HEK293 (cell line): ENCODE data around the gene MED29.

Experiments
- CTCF ChIA-PET: fragments of 350-600 bp; formaldehyde crosslinking; extraction: SDS; loops from one replicate; lab custom pipeline; 2021; ENCODE audit warnings: antibody characterized with exemption; lab: Yijun Ruan, JAX
- POLR2A ChIA-PET: fragments of 300-600 bp; formaldehyde crosslinking; extraction: SDS; loops from one replicate; lab custom pipeline; 2020; ENCODE audit warnings: antibody characterized with exemption, inconsistent platforms; lab: Yijun Ruan, JAX
- H3K27ac ChIP-seq: fragments of 200-500 bp; sonication (Bioruptor generic); 2 replicates; pipeline ENCODE4 v1.5.1; 2014; ENCODE audit warnings: low read depth, low read length, control low read depth, inconsistent platforms; ENCODE audit errors: extremely low read depth
- H3K36me3 ChIP-seq, 2 experiments: fragments of 200-500 bp in 1 of 2; sonication (Bioruptor generic) in 1 of 2; 1 replicate in 1 of 2; 2 replicates in 1 of 2; pipeline ENCODE4 v1.5.1; 2014 to 2017; ENCODE audit warnings: inconsistent platforms in 2 of 2, low read length in 2 of 2; ENCODE audit not compliant: control insufficient read depth in 2 of 2, insufficient read depth in 1 of 2
- H3K4me1 ChIP-seq: fragments of 200-500 bp; sonication (Bioruptor generic); 2 replicates; pipeline ENCODE4 v1.5.1; 2014; ENCODE audit warnings: mild to moderate bottlenecking, low read length, inconsistent platforms; ENCODE audit not compliant: control insufficient read depth, insufficient read depth
- H3K4me3 ChIP-seq: 2 replicates; pipeline ENCODE4 v1.5.1; 2011; ENCODE audit warnings: low read depth, mild to moderate bottlenecking, control low read depth, low read length, moderate library complexity
- H3K9me3 ChIP-seq: fragments of 200-500 bp; sonication (Bioruptor generic); 2 replicates; pipeline ENCODE4 v1.5.1; 2014; ENCODE audit warnings: low read depth, low read length, inconsistent platforms; ENCODE audit not compliant: control insufficient read depth, insufficient read depth
- BCL11A ChIP-seq: fragments of 450-650 bp; formaldehyde crosslinking; IDR thresholded peaks from 2 replicates; pipeline ENCODE4 v1.5.1; 2016; ENCODE audit warnings: low read depth, missing biosample characterization, missing genetic modification characterization
- GLIS2 ChIP-seq: fragments of 450-650 bp; formaldehyde crosslinking; IDR thresholded peaks from 2 replicates; pipeline ENCODE4 v1.5.1; 2016; ENCODE audit warnings: missing biosample characterization, missing genetic modification characterization
- HOXC10 ChIP-seq: sonication (generic); formaldehyde crosslinking; IDR thresholded peaks from 2 replicates; pipeline ENCODE4 v1.8.1; 2023; ENCODE audit warnings: mild to moderate bottlenecking, missing genetic modification reagents
- IKZF3 ChIP-seq: fragments of 450-650 bp; IDR thresholded peaks from 2 replicates; pipeline ENCODE4 v1.5.0; 2018; ENCODE audit warnings: missing biosample characterization, mild to moderate bottlenecking, missing genetic modification characterization, moderate library complexity
- MZF1 ChIP-seq: fragments of 450-650 bp; formaldehyde crosslinking; IDR thresholded peaks from 2 replicates; pipeline ENCODE4 v1.5.1; 2017; ENCODE audit warnings: missing biosample characterization, missing genetic modification characterization, borderline replicate concordance
- OSR2 ChIP-seq: fragments of 450-650 bp; formaldehyde crosslinking; IDR thresholded peaks from 2 replicates; pipeline ENCODE4 v1.5.1; 2016; ENCODE audit warnings: missing biosample characterization, missing genetic modification characterization
- SP2 ChIP-seq: fragments of 450-650 bp; formaldehyde crosslinking; IDR thresholded peaks from 2 replicates; pipeline ENCODE4 v1.5.1; 2016; ENCODE audit warnings: missing biosample characterization, missing genetic modification characterization
- TCF7L2 ChIP-seq: IDR thresholded peaks from 2 replicates; pipeline ENCODE4 v1.6.1; 2011; ENCODE audit warnings: low read depth, mild to moderate bottlenecking, inconsistent platforms, low read length, moderate library complexity, borderline replicate concordance
- YY1 ChIP-seq: fragments of 450-650 bp; formaldehyde crosslinking; IDR thresholded peaks from 2 replicates; pipeline ENCODE4 v1.5.1; 2018; ENCODE audit warnings: missing biosample characterization, missing genetic modification characterization
- ZEB2 ChIP-seq: fragments of 450-650 bp; formaldehyde crosslinking; IDR thresholded peaks from 2 replicates; pipeline ENCODE4 v1.5.1; 2016; ENCODE audit warnings: missing biosample characterization, missing genetic modification characterization
- ZFHX2 ChIP-seq: fragments of 450-650 bp; formaldehyde crosslinking; conservative IDR thresholded peaks from 2 replicates; pipeline ENCODE4 v1.5.1; 2016; ENCODE audit warnings: missing biosample characterization, missing genetic modification characterization
- ZFP69B ChIP-seq: fragments of 450-650 bp; formaldehyde crosslinking; IDR thresholded peaks from 2 replicates; pipeline ENCODE4 v1.5.1; 2016; ENCODE audit warnings: missing biosample characterization, missing genetic modification characterization
- ZNF138 ChIP-seq: fragments of 450-650 bp; formaldehyde crosslinking; IDR thresholded peaks from 2 replicates; pipeline ENCODE4 v1.5.1; 2016; ENCODE audit warnings: missing biosample characterization, missing genetic modification characterization, borderline replicate concordance
- ZNF184 ChIP-seq: fragments of 450-650 bp; IDR thresholded peaks from 2 replicates; pipeline ENCODE4 v1.5.1; 2018; ENCODE audit warnings: missing biosample characterization, mild to moderate bottlenecking, missing genetic modification characterization
- ZNF202 ChIP-seq: fragments of 450-650 bp; formaldehyde crosslinking; IDR thresholded peaks from 2 replicates; pipeline ENCODE4 v1.5.1; 2016; ENCODE audit warnings: missing biosample characterization, missing genetic modification characterization, borderline replicate concordance
- ZNF24 ChIP-seq: fragments of 450-650 bp; formaldehyde crosslinking; IDR thresholded peaks from 2 replicates; pipeline ENCODE4 v1.5.1; 2016; ENCODE audit warnings: missing biosample characterization, missing genetic modification characterization
- ZNF354C ChIP-seq: fragments of 450-650 bp; formaldehyde crosslinking; IDR thresholded peaks from 2 replicates; pipeline ENCODE4 v1.5.1; 2016; ENCODE audit warnings: missing biosample characterization, missing genetic modification characterization, low read depth, borderline replicate concordance
- ZNF404 ChIP-seq: fragments of 450-650 bp; formaldehyde crosslinking; IDR thresholded peaks from 2 replicates; pipeline ENCODE4 v1.5.1; 2017; ENCODE audit warnings: missing biosample characterization, missing genetic modification characterization
- ZNF416 ChIP-seq: fragments of 450-650 bp; formaldehyde crosslinking; IDR thresholded peaks from 2 replicates; pipeline ENCODE4 v1.5.1; 2016; ENCODE audit warnings: missing biosample characterization, missing genetic modification characterization
- ZNF48 ChIP-seq: fragments of 450-650 bp; formaldehyde crosslinking; IDR thresholded peaks from 2 replicates; pipeline ENCODE4 v1.5.1; 2016; ENCODE audit warnings: missing biosample characterization, missing genetic modification characterization
- ZNF501 ChIP-seq: fragments of 450-650 bp; formaldehyde crosslinking; IDR thresholded peaks from 2 replicates; pipeline ENCODE4 v1.5.1; 2016; ENCODE audit warnings: missing biosample characterization, missing genetic modification characterization
- ZNF555 ChIP-seq: fragments of 450-650 bp; formaldehyde crosslinking; conservative IDR thresholded peaks from 2 replicates; pipeline ENCODE4 v1.5.1; 2017; ENCODE audit warnings: missing biosample characterization, mild to moderate bottlenecking, missing genetic modification characterization, inconsistent platforms
- ZNF600 ChIP-seq: fragments of 450-650 bp; formaldehyde crosslinking; IDR thresholded peaks from 2 replicates; pipeline ENCODE4 v1.5.1; 2016; ENCODE audit warnings: missing biosample characterization, missing genetic modification characterization
- ZNF624 ChIP-seq: fragments of 450-650 bp; formaldehyde crosslinking; IDR thresholded peaks from 2 replicates; pipeline ENCODE4 v1.5.1; 2017; ENCODE audit warnings: missing biosample characterization, missing genetic modification characterization
- ZNF776 ChIP-seq: fragments of 450-650 bp; formaldehyde crosslinking; IDR thresholded peaks from 2 replicates; pipeline ENCODE4 v1.5.0; 2017; ENCODE audit warnings: missing biosample characterization, missing genetic modification characterization, borderline replicate concordance
- TF ChIP-seq, protein P1 (sequence below): fragments of 450-650 bp; formaldehyde crosslinking; IDR thresholded peaks from 2 replicates; pipeline ENCODE4 v1.5.1; 2016; ENCODE audit warnings: missing biosample characterization, missing genetic modification characterization
- TF ChIP-seq, protein P2 (sequence below): fragments of 450-650 bp; formaldehyde crosslinking; IDR thresholded peaks from 2 replicates; pipeline ENCODE4 v1.5.1; 2016; ENCODE audit warnings: missing biosample characterization, missing genetic modification characterization
- TF ChIP-seq, protein P3 (sequence below): fragments of 450-650 bp; formaldehyde crosslinking; IDR thresholded peaks from 2 replicates; pipeline ENCODE4 v1.5.1; 2016; ENCODE audit warnings: missing biosample characterization, missing genetic modification characterization
- TF ChIP-seq, protein P4 (sequence below): fragments of 450-650 bp; formaldehyde crosslinking; IDR thresholded peaks from 2 replicates; pipeline ENCODE4 v1.5.1; 2017; ENCODE audit warnings: missing biosample characterization, mild to moderate bottlenecking, missing genetic modification characterization, moderate library complexity
- TF ChIP-seq, protein P5 (sequence below): fragments of 450-650 bp; formaldehyde crosslinking; IDR thresholded peaks from 2 replicates; pipeline ENCODE4 v1.5.1; 2016; ENCODE audit warnings: missing biosample characterization, missing genetic modification characterization

The MED29 gene

DNA sequence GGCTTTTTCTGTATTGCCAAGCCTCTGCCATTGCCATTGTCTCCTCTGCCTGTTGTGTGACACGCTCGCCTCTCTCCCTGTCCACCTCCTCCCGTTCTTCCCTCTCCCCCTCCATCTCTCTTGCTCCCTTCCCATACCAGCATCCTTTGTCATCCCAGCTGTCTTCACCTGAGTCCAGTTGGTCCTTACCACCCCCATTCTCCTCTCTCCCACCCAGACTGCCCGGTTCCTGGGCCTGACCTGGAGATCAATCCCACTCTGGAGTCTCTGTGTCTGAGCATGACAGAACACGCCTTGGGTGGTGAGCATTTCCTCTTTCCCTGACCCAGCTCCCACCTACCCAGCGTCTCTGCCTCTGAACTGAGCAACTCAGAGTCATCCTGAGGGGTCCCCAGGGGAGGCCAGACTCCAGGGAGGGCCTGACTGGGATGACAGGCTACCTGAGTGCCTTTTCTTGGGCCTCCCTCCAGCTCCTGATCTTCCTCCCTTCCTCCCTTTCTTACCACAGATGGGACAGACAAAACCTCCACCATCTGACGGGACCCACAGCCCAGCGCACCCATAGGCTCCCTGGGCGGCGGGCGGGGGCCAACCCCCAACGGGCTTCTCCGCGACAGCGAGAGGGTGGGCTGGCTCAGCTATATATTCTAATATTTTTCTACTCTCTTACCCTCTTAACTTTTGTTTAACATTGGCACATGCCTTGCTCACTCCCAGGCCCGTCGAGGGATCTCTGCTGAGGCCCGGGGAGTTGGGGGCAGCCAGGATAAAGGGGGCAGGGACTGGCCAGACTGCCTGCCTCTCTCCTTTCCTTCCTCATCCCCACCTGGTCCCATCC, 8.0 kb upstream of the MED29 start:
- Histone ChIP-seq H3K4me3 (no peak overlapping the region), H3K27ac (peak overlapping the region; percentile 52; the same call in 1 of the 2 replicates), H3K36me3 (peaks cover 98 to 100% of the 10 kb centered on the region in 2 experiments), H3K4me1 (peaks cover 6% of the 10 kb centered on the region), H3K9me3 (no peaks in the 10 kb centered on the region)
- CTCF ChIA-PET = interaction anchor here (0.7 to 2.6 kb wide), 3 partner anchors 15 to 115 kb away, joined by 3 to 22 read pairs (median 3); no protein-coding TSS in a partner anchor
- POLR2A ChIA-PET = interaction anchor here (1.5 to 1.9 kb wide), 4 partner anchors 8 to 52 kb away, joined by 3 to 10 read pairs (median 5); partner anchors contain the start of genes MED29, PAF1 and RPS16
- TF ChIP-seq BCL11A (tag by site-specific recombination) = no peak
- TF ChIP-seq, protein P1, sequence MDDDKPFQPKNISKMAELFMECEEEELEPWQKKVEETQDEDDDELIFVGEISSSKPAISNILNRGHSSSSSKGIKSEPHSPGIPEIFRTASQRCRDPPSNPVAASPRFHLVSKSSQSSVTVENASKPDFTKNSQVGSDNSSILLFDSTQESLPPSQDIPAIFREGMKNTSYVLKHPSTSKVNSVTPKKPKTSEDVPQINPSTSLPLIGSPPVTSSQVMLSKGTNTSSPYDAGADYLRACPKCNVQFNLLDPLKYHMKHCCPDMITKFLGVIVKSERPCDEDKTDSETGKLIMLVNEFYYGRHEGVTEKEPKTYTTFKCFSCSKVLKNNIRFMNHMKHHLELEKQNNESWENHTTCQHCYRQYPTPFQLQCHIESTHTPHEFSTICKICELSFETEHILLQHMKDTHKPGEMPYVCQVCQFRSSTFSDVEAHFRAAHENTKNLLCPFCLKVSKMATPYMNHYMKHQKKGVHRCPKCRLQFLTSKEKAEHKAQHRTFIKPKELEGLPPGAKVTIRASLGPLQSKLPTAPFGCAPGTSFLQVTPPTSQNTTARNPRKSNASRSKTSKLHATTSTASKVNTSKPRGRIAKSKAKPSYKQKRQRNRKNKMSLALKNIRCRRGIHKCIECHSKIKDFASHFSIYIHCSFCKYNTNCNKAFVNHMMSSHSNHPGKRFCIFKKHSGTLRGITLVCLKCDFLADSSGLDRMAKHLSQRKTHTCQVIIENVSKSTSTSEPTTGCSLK = no peak
- TF ChIP-seq, protein P2, sequence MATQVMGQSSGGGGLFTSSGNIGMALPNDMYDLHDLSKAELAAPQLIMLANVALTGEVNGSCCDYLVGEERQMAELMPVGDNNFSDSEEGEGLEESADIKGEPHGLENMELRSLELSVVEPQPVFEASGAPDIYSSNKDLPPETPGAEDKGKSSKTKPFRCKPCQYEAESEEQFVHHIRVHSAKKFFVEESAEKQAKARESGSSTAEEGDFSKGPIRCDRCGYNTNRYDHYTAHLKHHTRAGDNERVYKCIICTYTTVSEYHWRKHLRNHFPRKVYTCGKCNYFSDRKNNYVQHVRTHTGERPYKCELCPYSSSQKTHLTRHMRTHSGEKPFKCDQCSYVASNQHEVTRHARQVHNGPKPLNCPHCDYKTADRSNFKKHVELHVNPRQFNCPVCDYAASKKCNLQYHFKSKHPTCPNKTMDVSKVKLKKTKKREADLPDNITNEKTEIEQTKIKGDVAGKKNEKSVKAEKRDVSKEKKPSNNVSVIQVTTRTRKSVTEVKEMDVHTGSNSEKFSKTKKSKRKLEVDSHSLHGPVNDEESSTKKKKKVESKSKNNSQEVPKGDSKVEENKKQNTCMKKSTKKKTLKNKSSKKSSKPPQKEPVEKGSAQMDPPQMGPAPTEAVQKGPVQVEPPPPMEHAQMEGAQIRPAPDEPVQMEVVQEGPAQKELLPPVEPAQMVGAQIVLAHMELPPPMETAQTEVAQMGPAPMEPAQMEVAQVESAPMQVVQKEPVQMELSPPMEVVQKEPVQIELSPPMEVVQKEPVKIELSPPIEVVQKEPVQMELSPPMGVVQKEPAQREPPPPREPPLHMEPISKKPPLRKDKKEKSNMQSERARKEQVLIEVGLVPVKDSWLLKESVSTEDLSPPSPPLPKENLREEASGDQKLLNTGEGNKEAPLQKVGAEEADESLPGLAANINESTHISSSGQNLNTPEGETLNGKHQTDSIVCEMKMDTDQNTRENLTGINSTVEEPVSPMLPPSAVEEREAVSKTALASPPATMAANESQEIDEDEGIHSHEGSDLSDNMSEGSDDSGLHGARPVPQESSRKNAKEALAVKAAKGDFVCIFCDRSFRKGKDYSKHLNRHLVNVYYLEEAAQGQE = no peak
- TF ChIP-seq ZNF24 (tag by site-specific recombination) = no peak
- TF ChIP-seq, protein P3, sequence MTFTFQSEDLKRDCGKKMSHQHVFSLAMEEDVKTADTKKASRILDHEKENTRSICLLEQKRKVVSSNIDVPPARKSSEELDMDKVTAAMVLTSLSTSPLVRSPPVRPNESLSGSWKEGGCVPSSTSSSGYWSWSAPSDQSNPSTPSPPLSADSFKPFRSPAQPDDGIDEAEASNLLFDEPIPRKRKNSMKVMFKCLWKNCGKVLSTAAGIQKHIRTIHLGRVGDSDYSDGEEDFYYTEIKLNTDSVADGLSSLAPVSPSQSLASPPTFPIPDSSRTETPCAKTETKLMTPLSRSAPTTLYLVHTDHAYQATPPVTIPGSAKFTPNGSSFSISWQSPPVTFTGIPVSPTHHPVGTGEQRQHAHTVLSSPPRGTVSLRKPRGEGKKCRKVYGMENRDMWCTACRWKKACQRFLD (tag by site-specific recombination) = no peak
- TF ChIP-seq, protein P4, sequence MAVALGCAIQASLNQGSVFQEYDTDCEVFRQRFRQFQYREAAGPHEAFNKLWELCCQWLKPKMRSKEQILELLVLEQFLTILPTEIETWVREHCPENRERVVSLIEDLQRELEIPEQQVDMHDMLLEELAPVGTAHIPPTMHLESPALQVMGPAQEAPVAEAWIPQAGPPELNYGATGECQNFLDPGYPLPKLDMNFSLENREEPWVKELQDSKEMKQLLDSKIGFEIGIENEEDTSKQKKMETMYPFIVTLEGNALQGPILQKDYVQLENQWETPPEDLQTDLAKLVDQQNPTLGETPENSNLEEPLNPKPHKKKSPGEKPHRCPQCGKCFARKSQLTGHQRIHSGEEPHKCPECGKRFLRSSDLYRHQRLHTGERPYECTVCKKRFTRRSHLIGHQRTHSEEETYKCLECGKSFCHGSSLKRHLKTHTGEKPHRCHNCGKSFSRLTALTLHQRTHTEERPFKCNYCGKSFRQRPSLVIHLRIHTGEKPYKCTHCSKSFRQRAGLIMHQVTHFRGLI = no peak
- no peak for TF ChIP-seq ZNF624
- no peak for TF ChIP-seq IKZF3 (tag by site-specific recombination)
- TF ChIP-seq ZNF138 = no peak
- no peak for TF ChIP-seq ZNF501 (tag by site-specific recombination)
- TF ChIP-seq ZNF416 (tag by site-specific recombination) = no peak
- no peak for TF ChIP-seq ZNF354C
- peak; percentile 95 for TF ChIP-seq ZNF600 (tag by site-specific recombination)
- TF ChIP-seq YY1 (tag by site-specific recombination) = no peak
- TF ChIP-seq ZNF776 = no peak
- TF ChIP-seq TCF7L2 = no peak
- no peak for TF ChIP-seq ZFP69B (tag by site-specific recombination)
- TF ChIP-seq ZEB2 = no peak
- no peak for TF ChIP-seq ZNF184
- no peak for TF ChIP-seq SP2 (tag by site-specific recombination)
- TF ChIP-seq ZNF555 (tag by site-specific recombination) = no peak
- TF ChIP-seq ZNF404 (tag by site-specific recombination) = no peak
- peak; percentile 82 for TF ChIP-seq GLIS2
- no peak for TF ChIP-seq MZF1
- no peak for TF ChIP-seq ZNF48 (tag by site-specific recombination)
- TF ChIP-seq HOXC10 = no peak
- TF ChIP-seq, protein P5, sequence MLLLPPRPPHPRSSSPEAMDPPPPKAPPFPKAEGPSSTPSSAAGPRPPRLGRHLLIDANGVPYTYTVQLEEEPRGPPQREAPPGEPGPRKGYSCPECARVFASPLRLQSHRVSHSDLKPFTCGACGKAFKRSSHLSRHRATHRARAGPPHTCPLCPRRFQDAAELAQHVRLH (tag by site-specific recombination) = no peak
- no peak for TF ChIP-seq ZNF202 (tag by site-specific recombination)
- no peak for TF ChIP-seq OSR2 (tag by site-specific recombination)
- TF ChIP-seq ZFHX2 (tag by site-specific recombination) = no peak
